Measurements from ENCODE around the gene GNPNAT1.
"Not testable (repeated sequence)": the region's sequence is repeated elsewhere in the genome, so short reads cannot be mapped to it uniquely, and the experiment has no call there.

Gene GNPNAT1

DNA sequence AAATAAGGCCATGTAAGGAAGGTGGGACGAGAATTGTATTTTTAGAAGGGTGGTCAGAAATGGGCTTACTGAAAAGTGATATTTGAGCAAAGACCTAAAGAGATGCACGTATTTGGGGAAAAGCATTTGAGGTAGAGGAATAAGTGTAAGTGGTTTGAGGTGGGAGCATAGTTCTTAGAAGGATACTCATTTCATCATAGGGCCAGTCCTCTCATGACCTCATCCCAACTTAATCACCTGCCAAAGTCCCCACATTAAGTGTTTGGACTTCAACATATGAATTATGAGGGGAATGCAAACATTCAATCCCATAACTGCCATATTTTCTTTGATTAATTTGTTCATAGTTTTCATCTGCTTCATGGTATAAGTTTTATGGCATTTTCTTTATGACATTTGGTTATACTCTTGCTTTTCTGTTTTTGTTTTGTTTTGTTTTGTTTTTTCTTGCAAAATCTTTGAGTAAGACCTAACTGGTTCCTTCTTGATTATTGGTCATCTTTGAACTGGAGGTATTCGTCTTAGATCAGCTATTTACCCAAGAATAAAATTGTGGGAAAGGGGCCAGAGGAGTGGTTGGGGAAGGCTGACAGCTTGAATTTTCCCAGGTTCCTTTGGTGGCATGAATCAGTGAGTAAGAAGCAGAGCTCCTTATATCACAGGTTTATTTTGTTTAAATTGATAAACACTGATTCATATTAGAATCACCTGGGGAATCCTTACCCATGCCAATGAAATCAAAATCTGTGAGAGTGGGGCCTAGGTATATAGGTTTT, 24.2 kb downstream of the GNPNAT1 start:
- DNase-seq (ENCODE audit: low read depth): no peak
- H3K4me3 ChIP-seq (ENCODE audit: low read depth, low read length): no peak overlapping the region
- in situ Hi-C loops (cut with HindIII; ENCODE audit: low sequenced_read_pairs): no loop called here
- TF ChIP-seq, protein P1, sequence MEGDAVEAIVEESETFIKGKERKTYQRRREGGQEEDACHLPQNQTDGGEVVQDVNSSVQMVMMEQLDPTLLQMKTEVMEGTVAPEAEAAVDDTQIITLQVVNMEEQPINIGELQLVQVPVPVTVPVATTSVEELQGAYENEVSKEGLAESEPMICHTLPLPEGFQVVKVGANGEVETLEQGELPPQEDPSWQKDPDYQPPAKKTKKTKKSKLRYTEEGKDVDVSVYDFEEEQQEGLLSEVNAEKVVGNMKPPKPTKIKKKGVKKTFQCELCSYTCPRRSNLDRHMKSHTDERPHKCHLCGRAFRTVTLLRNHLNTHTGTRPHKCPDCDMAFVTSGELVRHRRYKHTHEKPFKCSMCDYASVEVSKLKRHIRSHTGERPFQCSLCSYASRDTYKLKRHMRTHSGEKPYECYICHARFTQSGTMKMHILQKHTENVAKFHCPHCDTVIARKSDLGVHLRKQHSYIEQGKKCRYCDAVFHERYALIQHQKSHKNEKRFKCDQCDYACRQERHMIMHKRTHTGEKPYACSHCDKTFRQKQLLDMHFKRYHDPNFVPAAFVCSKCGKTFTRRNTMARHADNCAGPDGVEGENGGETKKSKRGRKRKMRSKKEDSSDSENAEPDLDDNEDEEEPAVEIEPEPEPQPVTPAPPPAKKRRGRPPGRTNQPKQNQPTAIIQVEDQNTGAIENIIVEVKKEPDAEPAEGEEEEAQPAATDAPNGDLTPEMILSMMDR (IDR thresholded peaks at IDR 0.05; ENCODE audit: low read depth, low read length, missing control alignments): no peak

DNA sequence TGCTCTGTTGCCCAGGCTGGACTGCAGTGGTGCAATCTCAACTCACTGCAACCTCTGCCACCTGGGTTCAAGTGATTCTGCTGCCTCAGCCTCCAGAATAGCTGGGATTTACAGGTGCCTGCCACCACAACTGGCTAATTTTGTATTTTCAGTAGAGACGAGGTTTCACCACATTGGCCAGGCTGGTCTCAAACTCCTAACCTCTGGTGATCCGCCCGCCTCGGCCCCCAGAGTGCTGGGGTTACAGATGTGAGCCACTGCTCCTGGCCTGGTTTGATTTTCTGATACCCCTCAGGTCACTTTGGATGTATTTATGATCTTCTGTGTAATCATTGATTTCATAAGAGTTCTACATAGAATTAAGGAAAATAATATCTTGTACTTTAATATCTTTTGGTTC, 28.5 kb downstream of the GNPNAT1 start:
- in situ Hi-C loops (cut with HindIII; ENCODE audit: low sequenced_read_pairs); H3K4me3 ChIP-seq (ENCODE audit: low read depth, low read length); DNase-seq (ENCODE audit: low read depth): not testable (repeated sequence)

DNA sequence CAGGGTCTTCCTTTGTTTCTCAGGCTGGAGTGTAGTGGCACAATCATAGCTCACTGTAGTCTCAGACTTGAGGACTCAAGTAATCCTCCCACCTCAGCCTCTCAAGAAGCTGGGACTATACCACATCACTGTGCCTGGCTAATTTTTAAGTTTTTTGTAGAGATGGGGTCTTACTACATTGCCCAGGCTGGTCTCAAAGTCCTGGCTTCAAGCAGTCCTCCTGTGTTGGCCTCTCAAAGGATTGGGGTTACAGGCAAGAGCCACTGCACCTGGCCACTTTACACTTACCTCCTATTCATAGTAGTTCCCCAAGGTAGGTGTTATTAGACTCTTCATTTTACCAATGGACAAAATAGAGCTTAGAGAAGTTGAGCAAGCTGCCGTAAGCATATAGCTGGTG, 32.3 kb downstream of the GNPNAT1 start:
- TF ChIP-seq, protein P1 (IDR thresholded peaks at IDR 0.05; ENCODE audit: low read depth, low read length, missing control alignments): no peak
- H3K4me3 ChIP-seq (ENCODE audit: low read depth, low read length): no peak overlapping the region
- DNase-seq (ENCODE audit: low read depth): no peak
- in situ Hi-C loops (cut with HindIII; ENCODE audit: low sequenced_read_pairs): no loop called here

DNA sequence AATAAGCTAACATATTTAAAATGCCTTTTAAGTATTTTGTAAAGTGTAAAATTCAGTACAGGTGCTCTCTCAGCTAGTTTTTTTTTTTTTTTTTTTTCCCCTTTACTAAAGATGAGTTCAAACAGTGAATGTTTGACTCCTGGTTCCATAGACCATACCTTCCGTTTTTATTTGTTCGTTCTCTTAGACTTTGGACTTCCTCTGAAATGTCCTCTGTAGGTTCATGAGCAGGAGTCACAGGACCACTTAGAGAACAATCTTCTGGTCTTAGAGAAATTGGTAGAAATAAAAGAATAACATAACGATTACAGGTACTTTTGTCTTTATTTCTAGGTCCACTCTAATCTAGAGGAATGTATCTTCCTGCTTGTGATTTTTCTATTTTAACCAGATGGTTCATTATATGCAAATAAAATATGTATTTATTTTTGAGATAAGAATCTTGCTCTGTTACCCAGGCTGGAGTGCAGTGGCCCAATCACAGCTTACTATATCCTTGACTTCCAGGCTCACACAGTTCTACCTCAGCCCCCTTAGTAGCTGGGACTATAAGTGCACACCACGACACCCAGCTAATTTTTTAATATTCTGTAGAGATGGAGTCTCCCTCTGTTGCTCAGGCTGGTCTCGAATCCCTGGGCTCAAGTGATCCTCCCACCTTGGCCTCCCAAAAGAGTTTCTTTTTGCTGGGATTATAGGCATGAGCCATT, 35.6 kb downstream of the GNPNAT1 start:
- in situ Hi-C loops (cut with HindIII; ENCODE audit: low sequenced_read_pairs): no loop called here
- no peak overlapping the region for H3K4me3 ChIP-seq (ENCODE audit: low read depth, low read length)
- no peak for DNase-seq (ENCODE audit: low read depth)
- TF ChIP-seq, protein P1 (IDR thresholded peaks at IDR 0.05; ENCODE audit: low read depth, low read length, missing control alignments): no peak

DNA sequence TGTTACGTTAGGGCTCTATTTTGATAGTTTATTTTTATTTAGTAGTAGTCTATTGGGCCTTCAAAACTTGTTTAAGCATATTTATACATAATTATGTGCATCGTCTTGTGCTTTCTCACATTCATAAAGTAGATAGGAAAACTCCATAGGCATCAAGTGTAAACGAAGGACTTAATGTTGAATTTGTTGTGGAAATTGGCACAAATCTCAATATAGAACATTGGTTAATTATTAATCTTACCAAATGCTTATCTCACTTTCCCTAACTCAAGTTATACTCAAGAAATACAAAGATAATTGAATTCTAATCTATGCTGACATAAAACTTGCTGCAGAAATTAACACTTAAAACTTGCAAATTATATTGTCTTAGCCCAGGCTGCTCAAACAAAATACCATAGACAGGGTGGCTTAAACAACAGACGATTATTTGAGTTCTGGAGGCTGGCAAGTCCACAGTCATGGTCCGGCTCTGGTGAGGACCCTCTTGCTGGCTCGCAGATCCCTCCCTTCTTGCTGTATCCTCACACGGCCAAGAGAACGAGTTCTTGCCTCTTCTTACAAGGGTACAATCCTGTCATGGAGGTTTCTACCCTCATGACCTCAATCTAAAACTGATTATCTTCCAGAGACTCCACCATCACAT, 42.6 kb downstream of the GNPNAT1 start:
- TF ChIP-seq, protein P1 (IDR thresholded peaks at IDR 0.05; ENCODE audit: low read depth, low read length, missing control alignments): no peak
- DNase-seq (ENCODE audit: low read depth): no peak
- in situ Hi-C loops (cut with HindIII; ENCODE audit: low sequenced_read_pairs): no loop called here
- H3K4me3 ChIP-seq (ENCODE audit: low read depth, low read length): no peak overlapping the region

DNA sequence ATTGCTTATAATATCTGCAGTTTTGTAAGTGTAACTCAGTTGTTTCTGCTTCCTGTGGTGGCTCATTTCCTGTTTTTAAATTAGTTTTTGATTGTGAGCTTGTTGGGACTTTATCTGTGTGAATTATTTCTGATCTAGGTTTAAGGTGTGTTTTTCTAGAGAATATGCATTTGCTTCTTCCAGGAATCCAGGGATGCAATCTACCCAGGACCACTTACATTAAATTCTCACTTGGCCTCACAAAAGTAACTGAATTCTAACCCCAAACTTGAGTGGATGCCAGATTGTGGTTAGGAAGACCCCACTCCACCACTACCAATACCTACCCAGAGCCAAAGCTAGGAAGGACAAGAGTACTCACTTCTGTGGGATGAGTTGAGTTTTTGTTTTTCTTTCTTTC, 49.5 kb downstream of the GNPNAT1 start:
- TF ChIP-seq, protein P1 (IDR thresholded peaks at IDR 0.05; ENCODE audit: low read depth, low read length, missing control alignments): no peak
- no peak for DNase-seq (ENCODE audit: low read depth)
- H3K4me3 ChIP-seq (ENCODE audit: low read depth, low read length): no peak overlapping the region
- in situ Hi-C loops (cut with HindIII; ENCODE audit: low sequenced_read_pairs): no loop called here

DNA sequence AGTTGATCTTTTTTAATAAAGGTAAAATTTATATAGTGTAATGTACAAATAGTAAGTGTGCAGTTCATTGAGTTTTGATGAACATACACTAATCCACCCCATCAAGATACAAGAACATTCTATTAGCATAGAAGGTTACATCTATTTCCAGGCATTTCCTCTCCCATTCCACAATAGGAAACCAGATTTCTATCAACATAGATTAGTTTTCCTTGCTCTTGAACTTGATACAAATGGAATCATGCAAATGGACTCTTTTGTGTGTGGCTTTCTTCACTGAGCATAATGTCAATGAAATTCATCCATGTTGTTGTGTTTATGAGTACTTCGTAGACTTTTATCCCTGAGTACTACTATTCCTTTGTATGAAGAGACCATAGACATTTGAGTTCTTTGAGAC, 50.7 kb downstream of the GNPNAT1 start:
- no peak overlapping the region for H3K4me3 ChIP-seq (ENCODE audit: low read depth, low read length)
- in situ Hi-C loops (cut with HindIII; ENCODE audit: low sequenced_read_pairs): no loop called here
- DNase-seq (ENCODE audit: low read depth): no peak
- TF ChIP-seq, protein P1 (IDR thresholded peaks at IDR 0.05; ENCODE audit: low read depth, low read length, missing control alignments): no peak

Data from astrocyte of the cerebellum (primary cell).